ENCODE measurements around the gene SLC25A20.

DNA sequence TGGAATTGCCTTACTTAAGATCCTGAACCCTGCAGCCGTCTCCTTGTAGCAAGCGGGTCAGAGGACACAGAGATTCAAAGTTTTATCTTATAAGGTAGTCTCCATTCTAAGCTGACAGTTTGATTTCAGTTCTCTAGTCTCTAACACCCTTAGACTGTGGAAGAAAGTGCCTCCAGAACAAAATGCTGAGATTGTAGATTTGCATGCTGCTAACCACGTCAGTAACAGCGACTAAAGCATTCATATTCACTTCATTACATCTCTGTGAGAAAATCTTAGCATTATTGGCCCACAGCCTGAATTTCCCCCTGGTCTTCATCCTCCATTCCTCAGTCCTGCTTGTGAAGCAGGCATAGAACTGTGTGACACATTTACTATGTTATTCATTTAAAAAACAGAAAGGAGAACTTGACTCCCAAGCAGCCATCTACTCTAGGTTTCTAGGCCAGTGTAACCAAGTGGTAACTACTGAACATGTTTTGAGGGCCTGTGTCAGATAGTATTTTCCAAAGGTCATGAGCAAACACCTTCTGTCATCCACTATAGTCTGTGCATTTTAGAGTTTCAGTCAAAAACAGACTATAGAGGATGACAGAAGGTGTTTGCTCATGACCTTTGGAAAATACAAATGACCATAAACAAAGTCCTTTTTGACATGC, 47.3 kb upstream of the SLC25A20 start:
- TF ChIP-seq, protein P1, sequence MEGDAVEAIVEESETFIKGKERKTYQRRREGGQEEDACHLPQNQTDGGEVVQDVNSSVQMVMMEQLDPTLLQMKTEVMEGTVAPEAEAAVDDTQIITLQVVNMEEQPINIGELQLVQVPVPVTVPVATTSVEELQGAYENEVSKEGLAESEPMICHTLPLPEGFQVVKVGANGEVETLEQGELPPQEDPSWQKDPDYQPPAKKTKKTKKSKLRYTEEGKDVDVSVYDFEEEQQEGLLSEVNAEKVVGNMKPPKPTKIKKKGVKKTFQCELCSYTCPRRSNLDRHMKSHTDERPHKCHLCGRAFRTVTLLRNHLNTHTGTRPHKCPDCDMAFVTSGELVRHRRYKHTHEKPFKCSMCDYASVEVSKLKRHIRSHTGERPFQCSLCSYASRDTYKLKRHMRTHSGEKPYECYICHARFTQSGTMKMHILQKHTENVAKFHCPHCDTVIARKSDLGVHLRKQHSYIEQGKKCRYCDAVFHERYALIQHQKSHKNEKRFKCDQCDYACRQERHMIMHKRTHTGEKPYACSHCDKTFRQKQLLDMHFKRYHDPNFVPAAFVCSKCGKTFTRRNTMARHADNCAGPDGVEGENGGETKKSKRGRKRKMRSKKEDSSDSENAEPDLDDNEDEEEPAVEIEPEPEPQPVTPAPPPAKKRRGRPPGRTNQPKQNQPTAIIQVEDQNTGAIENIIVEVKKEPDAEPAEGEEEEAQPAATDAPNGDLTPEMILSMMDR (IDR thresholded peaks at IDR 0.05) = no peak
- TF ChIP-seq POLR2A (IDR thresholded peaks at IDR 0.05) = no peak

All from Peyer's patch (tissue), 4 donors.